Breast epithelium (tissue), 3 donors: ENCODE data around the gene MIGA2.

ENCODE experiments used
- CTCF ChIP-seq, 3 donors: fragments of 450-650 bp; IDR thresholded peaks; one replicate each; pipeline ENCODE4 v1.5.1; 2016 to 2017; ENCODE audit warnings: antibody characterized with exemption in 3 of 3, mild to moderate bottlenecking in 3 of 3, moderate library complexity in 3 of 3
- POLR2A ChIP-seq: fragments of 450-650 bp; IDR thresholded peaks from one replicate; pipeline ENCODE4 v1.6.1; 2016; ENCODE audit warnings: antibody characterized with exemption, mild to moderate bottlenecking, moderate library complexity

- TF ChIP-seq CTCF (IDR thresholded peaks at IDR 0.05) (no peak), POLR2A (no peak)
Observed at GRCh38 chr9:129058965-129059795, 22.8 kb downstream of the MIGA2 start.
